Thoracic aorta (tissue), 2 donors: Measurements from ENCODE around the gene ZNF337. TPM values are rescaled to one million over a fixed set of nuclear protein-coding genes. Genes with fewer than 3 reads are reported as not detected.
"Not testable (repeated sequence)": the region's sequence is repeated elsewhere in the genome, so short reads cannot be mapped to it uniquely, and the experiment has no call there.

ENCODE experiments used
- ATAC-seq: fragments of 150-250 bp; one replicate; pipeline ENCODE4 v1.8.0; 2017; ENCODE audit warnings: low read depth; ENCODE audit not compliant: insufficient number of reproducible peaks, low FRiP score
- DNase-seq: peaks from one replicate; pipeline ENCODE4 v3.0.0-alpha.2; 2020; ENCODE audit warnings: low spot score
- H3K27ac ChIP-seq, 2 donors: fragments of 200-600 bp; sonication (generic); 1 replicate in 1 of 2; 2 replicates in 1 of 2; pipeline ENCODE4 v1.5.1; 2016; ENCODE audit warnings: mild to moderate bottlenecking in 2 of 2, moderate library complexity in 2 of 2
- H3K27me3 ChIP-seq: fragments of 200-600 bp; sonication (generic); replicated peaks from 2 replicates; pipeline ENCODE4 v1.6.0; 2016; ENCODE audit warnings: mild to moderate bottlenecking; ENCODE audit not compliant: insufficient read depth
- H3K36me3 ChIP-seq: fragments of 200-600 bp; sonication (generic); one replicate; pipeline ENCODE4 v1.5.1; 2016
- H3K4me1 ChIP-seq, 2 donors: fragments of 200-600 bp; sonication (generic); 1 replicate in 1 of 2; 2 replicates in 1 of 2; pipeline versions ENCODE4 v1.5.1 to v1.6.0; 2016; ENCODE audit warnings: low read depth in 2 of 2, mild to moderate bottlenecking in 1 of 2; ENCODE audit not compliant: control insufficient read depth in 1 of 2
- H3K4me3 ChIP-seq: fragments of 200-600 bp; sonication (generic); 2 replicates; pipeline ENCODE4 v1.5.1; 2016; ENCODE audit warnings: mild to moderate bottlenecking
- H3K9me3 ChIP-seq: fragments of 200-600 bp; sonication (generic); 2 replicates; pipeline ENCODE4 v1.5.1; 2016
- total RNA-seq, 2 donors: library from RNA; depleted of rRNA; stranded (reverse); fragments of >200 nt; gene quantifications; one replicate each; pipeline versions ENCODE4 v1.1.0 to v1.2.3, GENCODE V29; 2016
- TF ChIP-seq, protein P1 (sequence below): fragments of 200-600 bp; sonication (generic); IDR thresholded peaks from one replicate; pipeline ENCODE4 v1.5.1; 2019; ENCODE audit warnings: antibody characterized with exemption

The ZNF337 gene
- total RNA-seq, 2 donors from 2014 or later: 16.1 to 19.5 TPM

DNA sequence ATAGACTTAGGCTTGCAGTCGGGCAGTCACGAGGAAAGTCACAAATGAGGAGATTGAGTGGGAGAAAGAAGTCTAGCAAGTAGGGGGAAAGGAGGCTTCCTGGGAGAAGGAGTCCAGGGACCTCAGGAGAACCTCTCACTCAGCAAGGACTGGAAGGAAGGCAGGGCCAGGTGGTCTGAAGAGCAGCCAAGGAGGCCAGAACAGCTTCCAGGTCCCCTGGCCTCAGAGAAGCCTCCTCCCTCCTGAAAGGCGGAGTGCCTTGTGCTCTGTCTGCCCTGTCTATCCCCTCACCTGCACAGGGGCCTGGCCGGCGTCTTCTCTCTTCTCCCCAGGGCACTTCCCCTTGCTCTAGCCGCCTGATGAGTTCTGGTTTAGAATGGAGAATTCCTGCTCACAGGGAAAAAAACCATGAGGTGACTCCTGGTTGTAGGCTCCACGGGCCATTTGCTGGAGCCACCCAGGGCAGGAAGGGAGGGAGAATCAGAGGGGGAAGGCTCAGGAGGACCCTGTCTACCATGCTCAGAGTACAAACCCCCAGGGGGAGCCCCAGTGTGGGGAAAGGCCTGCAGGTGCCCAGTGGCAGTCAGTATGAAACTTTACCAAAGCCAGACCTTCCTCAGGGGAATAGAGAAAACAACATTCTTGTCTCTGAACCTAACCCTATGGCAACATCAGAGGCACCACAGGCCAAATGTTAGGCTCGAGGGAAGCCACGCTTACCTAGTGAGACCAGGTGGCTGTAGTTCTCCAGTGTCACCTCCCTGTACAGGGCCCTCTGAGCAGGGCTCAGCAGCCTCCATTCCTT lies 11.2 kb downstream of the ZNF337 start:
- no peak for ATAC-seq
- no peak overlapping the region for H3K4me3 ChIP-seq
- no peak for DNase-seq
- no peaks in the 10 kb centered on the region for H3K27me3 ChIP-seq
- no peaks in the 10 kb centered on the region for H3K9me3 ChIP-seq
- no peak overlapping the region for H3K27ac ChIP-seq
- H3K4me1 ChIP-seq: no peaks in the 10 kb centered on the region
- H3K36me3 ChIP-seq: peaks cover 13% of the 10 kb centered on the region
- TF ChIP-seq, protein P1, sequence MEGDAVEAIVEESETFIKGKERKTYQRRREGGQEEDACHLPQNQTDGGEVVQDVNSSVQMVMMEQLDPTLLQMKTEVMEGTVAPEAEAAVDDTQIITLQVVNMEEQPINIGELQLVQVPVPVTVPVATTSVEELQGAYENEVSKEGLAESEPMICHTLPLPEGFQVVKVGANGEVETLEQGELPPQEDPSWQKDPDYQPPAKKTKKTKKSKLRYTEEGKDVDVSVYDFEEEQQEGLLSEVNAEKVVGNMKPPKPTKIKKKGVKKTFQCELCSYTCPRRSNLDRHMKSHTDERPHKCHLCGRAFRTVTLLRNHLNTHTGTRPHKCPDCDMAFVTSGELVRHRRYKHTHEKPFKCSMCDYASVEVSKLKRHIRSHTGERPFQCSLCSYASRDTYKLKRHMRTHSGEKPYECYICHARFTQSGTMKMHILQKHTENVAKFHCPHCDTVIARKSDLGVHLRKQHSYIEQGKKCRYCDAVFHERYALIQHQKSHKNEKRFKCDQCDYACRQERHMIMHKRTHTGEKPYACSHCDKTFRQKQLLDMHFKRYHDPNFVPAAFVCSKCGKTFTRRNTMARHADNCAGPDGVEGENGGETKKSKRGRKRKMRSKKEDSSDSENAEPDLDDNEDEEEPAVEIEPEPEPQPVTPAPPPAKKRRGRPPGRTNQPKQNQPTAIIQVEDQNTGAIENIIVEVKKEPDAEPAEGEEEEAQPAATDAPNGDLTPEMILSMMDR: no peak

DNA sequence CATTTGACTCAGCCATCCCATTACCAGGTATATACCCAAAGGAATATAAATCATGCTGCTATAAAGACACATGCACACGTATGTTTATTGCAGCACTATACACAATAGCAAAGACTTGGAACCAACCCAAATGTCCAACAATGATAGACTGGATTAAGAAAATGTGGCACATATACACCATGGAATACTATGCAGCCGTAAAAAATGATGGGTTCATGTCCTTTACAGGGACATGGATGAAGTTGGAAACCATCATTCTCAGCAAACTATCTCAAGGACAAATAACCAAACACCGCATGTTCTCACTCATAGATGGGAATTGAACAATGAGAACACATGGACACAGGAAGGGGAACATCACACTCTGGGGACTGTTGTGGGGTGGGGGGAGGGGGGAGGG lies 12.8 kb downstream of the ZNF337 start:
- peaks cover 13% of the 10 kb centered on the region for H3K36me3 ChIP-seq
- H3K27me3 ChIP-seq, H3K4me1 ChIP-seq, DNase-seq, ATAC-seq, H3K27ac ChIP-seq, H3K9me3 ChIP-seq, H3K4me3 ChIP-seq: not testable (repeated sequence)

DNA sequence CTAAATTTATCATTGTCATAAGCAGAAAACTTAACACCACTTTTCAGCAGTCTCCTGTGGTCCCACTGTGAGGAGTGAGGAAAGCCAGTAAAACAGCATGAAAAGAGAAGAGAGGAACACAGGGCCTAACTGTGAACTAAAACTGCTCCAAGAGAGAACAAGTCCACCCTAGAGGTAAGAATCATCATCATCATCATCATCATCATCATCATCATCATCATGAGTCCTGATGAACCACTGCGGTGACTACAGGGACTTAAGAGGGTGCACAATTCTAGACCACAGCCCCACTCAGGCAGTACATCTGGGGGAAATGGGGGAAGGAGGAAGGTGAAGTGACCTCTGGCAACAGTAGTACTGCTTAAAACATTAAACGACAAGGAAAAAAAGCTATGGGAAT lies 13.6 kb downstream of the ZNF337 start:
- H3K27me3 ChIP-seq: no peaks in the 10 kb centered on the region
- peaks cover 16% of the 10 kb centered on the region for H3K36me3 ChIP-seq
- no peaks in the 10 kb centered on the region for H3K9me3 ChIP-seq
- no peak overlapping the region for H3K4me3 ChIP-seq
- TF ChIP-seq, protein P1: no peak
- DNase-seq (no peak), ATAC-seq (no peak)
- no peaks in the 10 kb centered on the region for H3K4me1 ChIP-seq
- H3K27ac ChIP-seq: no peak overlapping the region

DNA sequence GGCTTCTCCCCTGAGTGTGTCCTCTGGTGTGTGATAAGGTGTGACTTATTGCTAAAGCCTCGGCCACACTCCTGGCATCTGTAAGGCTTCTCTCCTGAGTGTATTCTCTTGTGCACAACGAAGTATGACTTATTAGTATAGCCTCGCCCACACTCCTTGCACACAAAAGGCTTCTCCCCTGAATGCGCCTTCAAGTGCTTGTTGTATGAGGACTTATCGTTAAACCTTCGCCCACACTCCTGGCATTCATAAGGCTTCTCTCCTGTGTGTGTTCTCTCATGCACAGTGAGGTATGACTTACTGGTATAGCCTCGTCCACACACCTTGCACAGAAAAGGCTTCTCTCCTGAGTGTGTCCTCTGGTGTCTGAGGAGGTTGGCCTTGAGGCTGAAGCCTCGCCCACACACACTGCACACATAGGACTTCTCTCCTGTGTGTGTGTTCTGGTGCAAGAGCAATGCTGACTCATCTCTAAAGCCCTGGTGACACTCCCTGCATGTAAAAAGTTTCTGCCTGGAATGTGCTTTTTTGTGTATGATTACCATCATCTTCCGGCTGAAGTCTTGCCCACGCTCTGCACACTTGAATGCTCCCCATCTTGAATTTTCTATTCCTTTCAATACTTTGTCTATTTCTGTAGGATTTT lies 20.4 kb downstream of the ZNF337 start:
- no peak overlapping the region for H3K4me3 ChIP-seq
- TF ChIP-seq, protein P1: no peak
- DNase-seq (no peak), ATAC-seq (no peak)
- H3K27ac ChIP-seq: no peak overlapping the region
- peaks cover 37% of the 10 kb centered on the region for H3K36me3 ChIP-seq
- H3K9me3 ChIP-seq: no peaks in the 10 kb centered on the region
- no peaks in the 10 kb centered on the region for H3K27me3 ChIP-seq
- no peaks in the 10 kb centered on the region for H3K4me1 ChIP-seq

DNA sequence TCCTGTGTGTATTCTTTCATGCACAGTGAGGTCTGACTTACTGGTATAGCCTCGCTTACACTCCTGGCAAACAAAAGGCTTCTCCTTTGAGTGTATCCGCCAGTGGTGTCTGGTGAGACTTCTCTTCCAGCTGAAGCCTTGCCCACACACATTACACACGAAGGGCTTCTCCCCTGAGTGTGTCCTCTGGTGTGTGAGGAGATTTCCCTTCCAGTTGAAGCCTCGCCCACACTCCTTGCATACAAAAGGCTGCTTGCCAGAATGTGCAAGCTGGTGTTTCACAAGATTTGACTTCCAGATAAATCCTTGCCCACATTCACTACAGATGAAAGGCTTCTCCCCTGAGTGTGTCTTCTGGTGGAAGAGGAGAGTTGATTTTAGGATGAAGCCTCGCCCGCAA lies 21.5 kb downstream of the ZNF337 start:
- Histone ChIP-seq H3K36me3 (peaks cover 37% of the 10 kb centered on the region), H3K9me3 (no peaks in the 10 kb centered on the region), H3K27me3 (no peaks in the 10 kb centered on the region), H3K4me3 (no peak overlapping the region), H3K4me1 (no peaks in the 10 kb centered on the region), H3K27ac (no peak overlapping the region)
- DNase-seq: no peak
- ATAC-seq: no peak
- TF ChIP-seq, protein P1: no peak
